HG03103 (cell line): Measurements from ENCODE around the gene RAB3IP.
"Not testable (repeated sequence)": the region's sequence is repeated elsewhere in the genome, so short reads cannot be mapped to it uniquely, and the experiment has no call there.

ENCODE experiments used
- ATAC-seq: cut with Tn5 transposase; IDR thresholded peaks from one replicate; pipeline ENCODE4 v1.9.1; 2021; ENCODE audit warnings: low read depth; ENCODE audit not compliant: unreplicated experiment

RAB3IP gene

DNA sequence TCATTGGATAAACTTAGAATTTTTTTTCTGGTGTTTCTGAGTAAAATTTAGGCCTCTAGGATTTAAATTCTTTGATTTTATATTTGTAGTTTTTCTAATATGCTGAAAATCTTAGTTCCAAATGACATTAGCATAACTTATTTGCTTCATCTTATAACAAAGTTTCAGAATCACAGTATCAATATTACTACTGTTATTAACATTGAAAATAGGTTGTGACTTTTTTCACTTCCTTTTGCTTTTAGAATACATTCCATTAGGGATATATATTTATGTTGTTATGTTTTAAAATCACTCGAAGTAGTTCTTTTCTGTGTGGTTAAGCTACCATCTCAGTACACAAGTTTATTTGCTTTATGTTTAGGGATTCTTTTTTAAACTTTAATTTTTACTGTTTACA, 12.8 kb downstream of the RAB3IP start:
- ATAC-seq = no peak

DNA sequence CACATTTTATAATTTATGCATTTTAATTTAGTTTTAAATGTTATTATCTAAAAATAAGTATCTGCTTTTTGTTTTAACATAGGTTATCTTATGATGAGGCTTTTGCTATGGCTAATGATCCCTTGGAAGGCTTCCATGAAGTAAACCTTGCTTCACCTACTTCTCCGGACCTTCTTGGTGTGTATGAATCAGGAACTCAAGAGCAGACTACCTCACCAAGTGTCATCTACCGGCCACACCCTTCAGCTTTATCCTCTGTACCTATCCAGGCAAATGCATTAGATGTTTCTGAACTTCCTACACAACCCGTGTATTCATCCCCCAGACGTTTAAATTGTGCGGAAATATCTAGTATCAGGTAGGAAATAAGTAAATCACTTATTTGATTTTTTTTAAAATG, 16.6 kb downstream of the RAB3IP start:
- ATAC-seq = no peak

DNA sequence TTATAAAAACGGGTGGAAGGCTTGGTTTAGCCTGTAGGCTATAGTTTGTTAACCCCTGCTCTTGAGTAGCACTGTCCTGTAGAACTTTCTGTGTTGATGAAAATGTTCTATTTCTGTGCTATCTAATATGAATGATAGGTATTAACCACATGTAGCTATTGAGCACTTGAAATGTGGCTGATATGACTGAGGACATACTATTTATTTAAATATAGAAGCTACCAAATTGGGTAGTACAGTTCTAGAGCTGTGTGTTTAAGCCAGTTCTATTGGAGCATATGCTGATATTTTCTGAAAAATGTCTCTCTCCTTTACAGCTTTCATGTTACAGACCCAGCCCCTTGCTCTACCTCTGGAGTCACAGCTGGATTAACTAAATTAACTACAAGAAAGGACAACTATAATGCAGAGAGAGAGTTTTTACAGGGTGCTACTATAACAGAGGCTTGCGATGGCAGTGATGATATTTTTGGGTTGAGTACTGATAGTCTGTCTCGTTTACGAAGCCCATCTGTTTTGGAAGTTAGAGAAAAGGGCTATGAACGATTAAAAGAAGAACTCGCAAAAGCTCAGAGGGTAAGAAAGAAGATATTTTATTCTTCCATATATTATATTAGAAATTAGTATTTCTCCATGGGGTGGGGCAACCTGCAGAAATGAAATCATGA, 17.6 kb downstream of the RAB3IP start:
- no peak for ATAC-seq

DNA sequence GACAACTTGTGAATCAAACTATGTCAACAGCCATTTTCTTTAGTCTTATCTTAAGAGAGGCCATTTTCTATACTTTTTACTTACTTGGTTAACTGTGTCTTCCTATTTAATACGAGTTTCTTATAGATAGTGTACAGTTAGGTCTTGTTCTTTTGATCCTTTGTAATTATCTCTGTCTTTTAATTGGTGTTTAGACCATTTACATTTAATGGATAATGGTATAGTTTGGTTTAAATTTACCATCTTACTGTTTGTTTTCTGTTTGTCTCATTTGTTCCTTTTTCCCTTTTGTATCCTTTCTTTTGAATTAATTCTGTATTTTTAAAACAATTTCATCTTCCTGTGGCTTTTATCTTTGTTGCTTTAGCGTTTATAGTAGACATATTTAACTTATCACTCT, 19.4 kb downstream of the RAB3IP start:
- ATAC-seq = no peak

DNA sequence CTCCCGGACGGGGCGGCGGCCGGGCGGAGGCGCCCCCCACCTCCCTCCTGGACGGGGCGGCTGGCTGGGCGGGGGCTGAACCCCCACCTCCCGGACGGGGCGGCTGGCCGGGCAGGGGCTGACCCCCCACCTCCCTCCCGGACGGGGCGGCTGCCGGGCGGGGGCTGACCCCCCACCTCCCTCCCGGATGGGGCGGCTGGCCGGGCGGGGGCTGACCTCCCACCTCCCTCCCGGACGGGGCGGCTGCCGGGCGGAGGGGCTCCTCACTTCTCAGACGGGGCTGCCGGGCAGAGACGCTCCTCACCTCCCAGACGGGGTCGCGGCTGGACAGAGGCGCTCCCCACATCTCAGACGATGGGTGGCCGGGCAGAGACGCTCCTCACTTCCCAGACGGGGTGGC, 20.9 kb downstream of the RAB3IP start:
- not testable (repeated sequence) for ATAC-seq

DNA sequence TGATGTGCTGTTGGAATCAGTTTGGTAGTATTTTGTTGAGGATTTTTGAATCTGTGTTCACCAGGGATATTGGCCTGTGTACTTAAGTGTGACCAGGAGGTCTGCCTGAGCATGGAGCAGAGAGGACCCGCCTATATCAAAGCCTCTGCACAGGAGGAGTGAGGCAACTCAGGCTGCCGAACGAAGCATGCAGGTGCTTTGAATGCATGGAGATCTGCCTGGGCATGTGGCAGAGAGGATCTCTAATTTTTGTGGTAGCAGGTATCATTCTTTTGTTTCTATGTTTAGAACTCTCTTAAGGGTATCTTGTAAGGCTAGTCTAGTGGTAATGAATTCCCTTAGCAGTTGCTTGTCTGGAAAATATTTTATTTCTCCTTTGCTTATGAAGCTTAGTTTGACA, 26.9 kb downstream of the RAB3IP start:
- ATAC-seq = no peak

DNA sequence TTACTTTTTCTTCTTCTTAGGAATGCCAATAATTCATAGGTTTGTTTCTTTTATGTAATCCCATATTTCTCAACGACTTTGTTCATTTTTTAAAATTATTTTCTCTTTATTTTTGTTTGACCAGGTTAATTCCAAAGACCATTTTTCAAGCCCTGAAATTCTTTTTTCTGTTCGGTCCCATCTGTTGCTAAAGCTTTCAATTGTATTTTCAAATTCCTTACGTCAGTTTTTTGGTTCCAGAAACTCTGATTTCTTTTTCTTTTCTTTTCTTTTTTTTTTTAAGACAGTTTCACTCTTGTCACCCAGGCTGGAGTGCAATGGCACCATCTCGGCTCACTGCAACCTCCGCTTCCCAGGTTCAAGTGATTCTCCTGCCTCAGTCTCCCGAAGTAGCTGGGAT, 27.6 kb downstream of the RAB3IP start:
- no peak for ATAC-seq

DNA sequence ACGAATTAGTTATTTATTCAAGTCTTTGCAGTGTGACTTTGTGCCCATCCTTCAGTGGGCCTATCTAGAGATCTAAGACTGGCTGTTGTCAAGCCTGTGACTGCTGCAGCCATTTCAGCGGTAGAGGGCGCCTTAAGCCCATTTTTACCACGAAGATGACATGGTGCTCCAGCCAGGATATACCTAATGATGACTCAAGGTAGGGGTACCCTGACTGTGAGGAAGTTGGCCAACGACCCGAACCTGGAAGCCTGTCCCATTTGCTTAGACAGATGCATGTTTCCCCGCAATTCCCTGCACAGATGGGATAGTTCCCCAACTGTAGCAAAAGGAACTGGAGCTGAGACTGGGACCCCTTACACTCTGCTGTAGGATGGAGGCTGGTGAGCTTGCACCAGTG, 41.3 kb downstream of the RAB3IP start:
- no peak for ATAC-seq

DNA sequence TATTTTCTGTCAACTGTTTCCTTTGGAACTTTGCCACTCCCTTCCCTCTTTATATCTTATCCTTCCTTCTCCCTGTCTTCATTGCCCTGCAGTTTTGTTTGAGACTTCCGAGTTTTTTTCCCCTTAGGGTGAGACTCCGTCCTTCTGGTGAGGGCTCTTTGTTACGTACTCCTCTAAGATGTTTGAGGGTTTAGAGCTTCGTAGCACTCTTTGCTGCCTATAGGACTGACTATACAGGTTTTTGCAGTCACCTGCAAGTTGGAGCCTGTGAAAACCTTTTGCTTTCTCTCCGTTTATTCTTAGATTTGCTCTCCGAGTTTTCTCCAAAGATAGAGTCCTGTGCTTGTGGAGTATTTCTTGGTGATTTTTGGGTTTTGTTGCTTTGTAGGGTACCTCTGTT, 44.7 kb downstream of the RAB3IP start:
- no peak for ATAC-seq

DNA sequence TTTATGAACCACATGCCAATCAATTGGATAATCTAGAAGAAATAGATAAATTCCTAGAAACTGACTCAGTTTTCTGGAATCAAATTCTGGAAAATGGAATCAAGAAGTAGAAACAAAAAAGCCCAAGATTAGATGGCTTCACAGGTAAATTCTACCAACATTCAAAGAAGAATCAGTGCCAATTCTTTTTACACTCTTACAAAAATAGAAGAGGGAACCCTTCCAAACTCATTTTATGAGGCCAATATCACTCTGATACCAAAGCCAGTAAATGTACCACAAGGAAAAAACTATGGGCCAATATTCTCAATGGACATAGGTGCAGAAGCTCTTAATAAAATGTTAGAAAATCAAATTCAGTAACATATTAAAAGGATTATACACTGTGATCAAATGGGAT, 50.7 kb downstream of the RAB3IP start:
- ATAC-seq = no peak

DNA sequence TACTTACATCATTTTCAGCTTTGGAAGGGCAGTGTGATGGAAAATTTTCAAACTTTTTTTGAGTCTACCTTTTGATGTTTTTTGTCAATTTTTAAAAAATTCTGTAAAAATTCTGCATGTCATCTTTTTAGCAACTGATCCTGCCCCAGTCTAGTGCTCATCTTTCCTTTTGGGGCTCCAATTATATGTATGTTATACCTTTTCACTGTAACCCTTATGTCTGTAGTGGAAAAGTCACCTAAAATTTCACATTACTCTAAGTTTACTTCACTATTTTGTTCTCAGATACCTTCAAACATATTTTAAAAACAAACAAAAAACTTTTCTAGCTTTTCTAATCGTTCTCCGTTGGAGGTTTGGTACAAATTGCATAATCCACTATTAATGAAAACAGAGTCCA, 53.9 kb downstream of the RAB3IP start:
- ATAC-seq = no peak

DNA sequence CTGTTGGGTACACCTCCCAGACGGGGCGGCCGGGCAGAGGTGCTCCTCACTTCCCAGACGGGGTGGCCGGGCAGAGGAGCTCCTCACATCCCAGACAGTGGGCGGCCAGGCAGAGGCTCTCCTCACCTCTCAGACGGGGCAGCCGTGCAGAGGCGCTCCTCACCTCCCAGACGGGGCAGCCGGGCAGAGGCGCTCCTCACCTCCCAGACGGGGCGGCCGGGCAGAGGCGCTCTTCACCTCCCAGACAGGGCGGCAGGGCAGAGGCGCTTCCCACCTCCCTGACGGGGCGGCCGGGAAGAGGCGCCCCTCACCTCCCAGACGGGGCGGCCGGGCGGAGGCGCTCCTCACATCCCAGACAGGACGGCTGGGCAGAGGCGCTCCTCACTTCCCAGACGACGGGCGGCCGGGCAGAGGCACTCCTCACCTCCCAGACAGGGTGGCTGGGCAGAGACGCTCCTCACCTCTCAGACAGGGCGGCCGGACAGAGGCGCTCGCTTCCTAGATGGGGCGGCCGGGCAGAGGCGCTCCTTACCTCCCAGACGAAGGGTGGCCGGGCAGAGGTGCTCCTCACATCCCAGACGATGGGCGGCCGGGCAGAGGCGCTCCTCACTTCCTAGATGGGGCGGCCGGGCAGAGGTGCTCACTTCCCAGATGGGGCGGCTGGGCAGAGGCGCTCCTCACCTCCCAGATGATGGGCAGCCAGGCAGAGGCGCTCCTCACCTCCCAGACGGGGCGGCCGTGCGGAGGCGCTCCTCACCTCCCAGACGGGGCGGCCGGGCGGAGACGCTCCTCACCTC, 68.6 kb downstream of the RAB3IP start:
- ATAC-seq = not testable (repeated sequence)

DNA sequence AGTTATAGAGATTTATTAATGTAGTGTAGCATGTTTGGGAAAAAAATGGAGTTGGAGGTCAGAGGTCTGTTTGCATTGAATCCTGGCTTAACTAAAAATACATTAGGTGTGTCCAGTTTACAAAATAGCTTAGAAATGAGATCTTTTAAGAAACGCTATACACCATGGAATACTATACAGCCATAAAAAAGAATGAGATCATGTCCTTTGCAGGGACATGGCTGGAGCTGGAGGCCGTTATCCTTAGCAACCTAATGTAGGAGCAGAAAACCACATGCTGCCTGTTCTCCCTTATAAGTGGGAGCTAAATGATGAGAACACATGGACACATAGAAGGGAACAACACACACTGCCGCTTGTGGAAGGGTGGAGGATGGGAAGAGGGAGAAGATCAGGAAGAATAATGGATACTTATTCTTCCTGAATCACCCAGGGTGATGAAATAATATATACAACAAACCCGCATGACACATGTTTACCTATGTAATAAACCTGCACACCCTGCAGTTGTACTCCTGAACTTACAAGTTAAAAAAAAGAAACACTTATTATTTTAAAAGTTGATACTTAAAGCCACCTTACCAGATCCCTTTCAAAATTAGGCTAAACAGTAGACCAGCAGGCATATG, 72.3 kb downstream of the RAB3IP start:
- ATAC-seq = no peak

DNA sequence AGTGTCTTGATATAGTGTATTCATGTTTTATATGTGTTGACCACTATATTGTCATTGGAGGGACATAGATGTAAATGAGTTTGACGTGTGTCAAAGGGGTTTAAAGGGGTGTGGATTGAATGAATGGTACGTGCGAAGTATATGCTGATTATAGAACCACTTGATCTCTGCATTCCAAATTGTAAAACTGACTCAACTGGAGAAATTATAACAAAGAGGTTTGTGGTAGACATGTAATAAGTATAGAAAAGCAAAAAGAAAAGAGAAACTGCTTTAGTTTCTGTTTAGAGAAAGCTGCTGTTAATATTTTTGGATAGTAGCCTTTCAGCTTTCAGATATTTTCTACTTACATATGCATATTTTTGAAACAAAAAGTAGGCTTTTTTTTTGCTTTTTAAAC, 77.4 kb downstream of the RAB3IP start:
- no peak for ATAC-seq

DNA sequence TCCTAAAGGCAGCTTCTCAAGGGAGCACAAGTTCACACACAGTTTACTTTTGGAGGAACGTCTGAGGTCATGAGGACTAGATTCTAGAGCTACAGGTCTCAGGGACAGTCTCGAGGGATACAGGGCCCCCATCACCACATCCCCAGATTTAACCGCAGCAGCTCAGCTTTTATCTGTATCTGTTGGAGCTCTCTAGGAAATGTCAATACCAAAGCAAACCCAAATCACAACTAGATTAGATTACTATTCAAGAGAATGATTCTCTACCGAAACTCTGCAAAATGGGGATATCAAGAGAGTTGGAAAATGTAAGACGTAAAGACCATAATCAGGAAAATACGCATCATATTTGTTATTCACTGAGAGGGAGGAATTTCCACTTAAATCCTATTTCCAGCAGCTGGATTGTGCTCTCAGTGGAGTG, 82.4 kb downstream of the RAB3IP start:
- no peak for ATAC-seq

DNA sequence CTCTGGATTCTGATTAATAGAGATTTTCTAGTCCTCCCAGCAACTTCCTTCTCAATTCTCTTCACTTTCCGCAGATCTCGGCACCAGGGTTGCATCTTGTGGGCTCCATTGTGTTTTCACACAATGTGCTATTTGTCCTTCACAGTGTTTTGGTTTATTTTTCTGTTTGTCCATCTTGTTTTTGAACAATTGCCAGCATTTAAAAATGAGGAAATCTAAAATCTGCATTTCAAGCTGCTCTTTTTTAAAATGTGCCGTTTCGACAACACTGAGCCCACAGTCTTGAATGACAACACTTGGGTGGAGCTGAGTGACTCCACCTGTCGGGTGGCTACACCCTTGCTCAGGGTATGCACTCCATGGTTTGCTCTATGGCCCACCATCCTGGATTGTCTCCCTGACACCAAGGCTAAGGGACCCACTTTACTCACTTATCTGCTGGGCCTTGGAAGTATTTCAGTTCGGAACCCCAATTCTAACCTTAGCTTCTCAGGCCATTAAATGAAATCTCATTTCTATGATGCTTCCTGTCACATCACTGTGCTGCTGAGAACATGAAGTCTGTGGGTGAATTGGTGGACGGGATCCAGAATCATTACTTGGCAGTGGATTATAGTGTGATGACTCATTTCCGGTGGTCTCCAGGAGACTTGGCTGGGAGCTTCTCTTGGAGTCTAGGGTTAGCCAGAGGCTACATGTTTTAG, 82.9 kb downstream of the RAB3IP start:
- ATAC-seq = no peak

DNA sequence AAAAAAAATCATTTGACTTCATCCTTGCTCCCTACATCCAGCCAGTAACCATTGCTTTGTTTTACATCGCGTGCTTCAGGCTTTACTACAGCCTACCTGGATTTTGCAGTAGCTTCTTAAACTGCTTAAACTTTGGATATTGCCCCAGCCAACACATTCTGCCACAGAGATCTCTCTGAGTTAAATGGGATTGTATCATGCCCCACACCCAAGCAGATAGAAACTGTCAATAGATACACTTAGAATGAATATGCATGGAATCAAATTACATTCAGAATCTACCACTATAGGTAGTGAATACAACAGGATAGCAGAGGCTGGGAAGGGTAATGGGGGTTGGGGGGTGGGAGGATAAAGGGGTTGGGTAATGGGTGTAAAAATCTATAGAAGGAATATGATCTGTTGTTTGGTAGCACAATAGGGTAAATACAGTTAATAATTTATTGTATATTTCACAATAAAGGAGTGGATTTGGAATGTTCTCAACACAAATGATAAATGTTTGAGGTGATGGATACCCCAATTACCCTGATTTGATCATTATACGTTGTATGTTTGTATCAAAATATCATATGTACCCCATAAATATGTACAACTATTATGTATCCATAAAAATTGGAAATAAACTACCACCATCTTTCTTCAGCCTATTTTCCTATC, 83.7 kb downstream of the RAB3IP start:
- no peak for ATAC-seq

DNA sequence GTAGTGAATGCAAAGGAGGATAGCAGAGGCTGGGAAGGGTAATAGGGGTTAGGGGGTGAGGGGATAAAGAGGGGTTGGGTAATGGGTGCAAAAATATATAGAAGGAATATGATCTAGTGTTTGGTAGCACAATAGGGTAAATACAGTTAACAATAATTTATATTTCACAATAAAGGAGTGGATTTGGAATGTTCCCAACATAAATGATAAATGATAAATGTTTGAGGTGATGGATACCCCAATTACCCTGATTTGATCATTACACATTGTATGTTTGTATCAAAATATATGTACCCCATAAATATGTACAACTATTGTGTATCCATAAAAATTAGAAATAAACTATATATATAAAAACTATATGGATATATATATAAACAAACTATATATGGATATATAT, 85.4 kb downstream of the RAB3IP start:
- no peak for ATAC-seq

DNA sequence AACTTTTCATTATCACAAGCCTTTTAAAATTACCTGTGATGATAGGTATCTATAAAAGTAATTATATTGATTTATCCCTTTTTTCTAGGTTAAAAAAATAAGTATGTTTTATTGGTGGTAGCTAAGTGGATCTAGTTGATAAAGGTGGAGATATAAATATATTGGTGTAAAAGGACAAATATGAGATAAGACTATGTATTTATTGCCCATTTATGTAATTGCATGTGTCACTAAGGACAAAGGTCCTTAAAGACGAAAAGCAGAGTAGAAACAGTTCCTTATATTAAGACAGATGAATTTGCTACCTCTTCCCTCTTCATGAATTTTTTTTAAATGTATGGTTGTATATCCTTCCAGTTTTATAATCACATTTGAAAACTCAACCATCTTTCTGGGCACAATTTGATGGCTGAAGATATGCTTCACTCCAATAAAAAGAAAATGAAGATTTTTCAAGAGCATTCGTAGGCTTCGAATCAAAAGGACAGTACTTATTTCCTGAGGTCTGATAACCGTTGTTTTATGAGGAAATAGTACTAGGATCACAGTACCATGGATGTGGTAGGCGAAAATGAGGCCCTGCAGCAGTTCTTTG, 86.4 kb downstream of the RAB3IP start, which contains the start of gene MYRFL:
Gene MYRFL (plus strand): TSS at position 262 of the 595 bp plus-strand sequence. CDS start 291 bp downstream, at position 553.
- no peak for ATAC-seq

DNA sequence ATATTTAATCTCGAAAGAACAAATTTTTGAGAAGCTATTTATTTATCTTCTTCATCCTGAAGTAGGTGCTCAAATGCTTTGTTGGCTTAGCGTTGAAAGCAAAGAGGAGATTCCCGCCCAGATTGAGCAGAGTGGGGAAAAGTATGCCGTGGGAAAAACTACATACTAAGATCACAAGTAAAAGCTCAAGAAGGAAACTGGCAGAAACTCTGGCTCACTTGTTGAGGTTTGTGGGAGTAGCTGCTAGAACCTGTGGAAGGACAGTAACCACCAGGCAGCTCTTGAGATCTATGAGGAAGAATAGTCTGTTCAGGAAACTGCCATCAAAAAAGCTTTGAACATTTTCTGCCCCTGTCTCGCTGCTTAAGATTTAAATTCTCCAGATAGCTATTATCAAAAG, 90.2 kb downstream of the RAB3IP start:
- no peak for ATAC-seq
